Measurements from ENCODE around the gene CNOT6L. TPM values are rescaled to one million over a fixed set of nuclear protein-coding genes. Genes with fewer than 3 reads are reported as not detected.
A peak's percentile ranks its signal among the peaks of the same experiment; 100 is the strongest.

The CNOT6L gene
- total RNA-seq, 1 donor, result 14.2 TPM

GRCh38 chr4:77820649-77821561 lies 1.7 kb upstream of the CNOT6L start:
- no peak for TF ChIP-seq CTCF (IDR thresholded peaks at IDR 0.05; ENCODE audit: insufficient read depth, low read depth, low read length)
- peak overlapping the region; percentile 85 for H3K4me3 ChIP-seq (ENCODE audit: low read depth, low read length)
- DNase-seq (ENCODE audit: low read depth), result peak; percentile 18

GRCh38 chr4:77819843-77820648 lies 878 bp upstream of the CNOT6L start:
- H3K4me3 ChIP-seq (ENCODE audit: low read depth, low read length), result peak overlapping the region; percentile 85
- no peak for TF ChIP-seq CTCF (IDR thresholded peaks at IDR 0.05; ENCODE audit: insufficient read depth, low read depth, low read length)
- peak; percentile 82 for DNase-seq (ENCODE audit: low read depth)

- TF ChIP-seq CTCF (IDR thresholded peaks at IDR 0.05; ENCODE audit: insufficient read depth, low read depth, low read length), result no peak
- peak; percentile 14 for DNase-seq (ENCODE audit: low read depth)
- H3K4me3 ChIP-seq (ENCODE audit: low read depth, low read length), result peak overlapping the region; percentile 85
Observed at GRCh38 chr4:77819404-77819842, 255 bp upstream of the CNOT6L start.

GRCh38 chr4:77818073-77818601 lies 1.0 kb downstream of the CNOT6L start:
- H3K4me3 ChIP-seq (ENCODE audit: low read depth, low read length), result peak overlapping the region; percentile 85
- DNase-seq (ENCODE audit: low read depth), result peak; percentile 81
- TF ChIP-seq CTCF (IDR thresholded peaks at IDR 0.05; ENCODE audit: insufficient read depth, low read depth, low read length), result peak; percentile 63

- DNase-seq (ENCODE audit: low read depth), result peak; percentile 3
- no peak for TF ChIP-seq CTCF (IDR thresholded peaks at IDR 0.05; ENCODE audit: insufficient read depth, low read depth, low read length)
- H3K4me3 ChIP-seq (ENCODE audit: low read depth, low read length), result peak overlapping the region; percentile 85
Observed at GRCh38 chr4:77817304-77818072, 1.7 kb downstream of the CNOT6L start.

GRCh38 chr4:77816546-77816945 lies 2.6 kb downstream of the CNOT6L start:
- no peak for DNase-seq (ENCODE audit: low read depth)
- H3K4me3 ChIP-seq (ENCODE audit: low read depth, low read length), result no peak overlapping the region
- no peak for TF ChIP-seq CTCF (IDR thresholded peaks at IDR 0.05; ENCODE audit: insufficient read depth, low read depth, low read length)
